HFF-Myc (cell line): ENCODE measurements around the gene UXT.

ENCODE experiments used
- DNase-seq: peaks from one replicate; pipeline ENCODE4 v3.0.0-alpha.2; 2011; ENCODE audit warnings: low read depth; ENCODE audit errors: extremely low read depth
- H3K4me3 ChIP-seq: replicated peaks from 2 replicates; pipeline ENCODE4 v1.5.1; 2011; ENCODE audit warnings: low read depth, mild to moderate bottlenecking, control low read depth, low read length
- CTCF ChIP-seq: IDR thresholded peaks from 2 replicates; pipeline ENCODE4 v1.5.1; 2012; ENCODE audit warnings: mild to moderate bottlenecking, low read depth, low read length, control low read depth; ENCODE audit errors: missing control alignments

Gene UXT

GRCh38 chrX:47637546-47638195, 21.3 kb downstream of the UXT start:
- TF ChIP-seq CTCF, result no peak
- H3K4me3 ChIP-seq, result no peak overlapping the region
- no peak for DNase-seq

GRCh38 chrX:47634871-47635575, 24.0 kb downstream of the UXT start:
- no peak overlapping the region for H3K4me3 ChIP-seq
- TF ChIP-seq CTCF, result no peak
- DNase-seq, result no peak

GRCh38 chrX:47633689-47634590, 25.0 kb downstream of the UXT start:
- no peak for DNase-seq
- H3K4me3 ChIP-seq, result no peak overlapping the region
- no peak for TF ChIP-seq CTCF

GRCh38 chrX:47632666-47633065, 26.3 kb downstream of the UXT start:
- TF ChIP-seq CTCF, result no peak
- H3K4me3 ChIP-seq, result no peak overlapping the region
- no peak for DNase-seq

GRCh38 chrX:47631676-47632075, 27.3 kb downstream of the UXT start:
- DNase-seq, result no peak
- H3K4me3 ChIP-seq, result no peak overlapping the region
- no peak for TF ChIP-seq CTCF

GRCh38 chrX:47629419-47630200, 29.4 kb downstream of the UXT start, which contains the start of gene CFP:
CFP (minus strand) TSS chrX:47629930; CDS start chrX:47629844, 86 bp downstream.
- no peak within 1 kb of the TSS for H3K4me3 ChIP-seq
- no peak for DNase-seq
- no peak for TF ChIP-seq CTCF
